Neural cell (in vitro differentiated cells): ENCODE measurements around the gene KRTAP5-8. TPM values are rescaled to one million over a fixed set of nuclear protein-coding genes. Genes with fewer than 3 reads are reported as not detected.

Experiments used
- H2AFZ ChIP-seq: fragments of 200-600, 300-800 bp; sonication (generic), shearing (Covaris generic); 2 replicates; pipeline ENCODE4 v1.6.0; 2014; ENCODE audit warnings: low read depth, mild to moderate bottlenecking, antibody characterized with exemption, low read length, moderate library complexity
- H3F3A ChIP-seq: fragments of 200-600 bp; shearing (Covaris generic); 2 replicates; pipeline ENCODE4 v1.6.1; 2016; ENCODE audit warnings: mild to moderate bottlenecking, moderate library complexity, mixed read lengths, antibody characterized with exemption, low read length; ENCODE audit not compliant: insufficient read depth, poor library complexity, severe bottlenecking
- H3K27ac ChIP-seq: fragments of 200-600, 300-800 bp; sonication (generic), shearing (Covaris generic); 2 replicates; pipeline ENCODE4 v1.5.1; 2014; ENCODE audit warnings: mild to moderate bottlenecking, low read length, moderate library complexity
- H3K27me3 ChIP-seq: fragments of 300-800, 200-600 bp; sonication (generic), shearing (Covaris generic); 2 replicates; pipeline ENCODE4 v1.6.0; 2014; ENCODE audit warnings: mild to moderate bottlenecking, low read depth, low read length, moderate library complexity; ENCODE audit not compliant: insufficient read depth
- H3K36me3 ChIP-seq: fragments of 300-800, 200-600 bp; sonication (generic), shearing (Covaris generic); 2 replicates; pipeline ENCODE4 v1.5.1; 2014; ENCODE audit warnings: mild to moderate bottlenecking, antibody characterized with exemption, low read length, moderate library complexity; ENCODE audit not compliant: insufficient read depth
- H3K4me2 ChIP-seq: fragments of 300-800, 200-600 bp; sonication (generic), shearing (Covaris generic); 2 replicates; pipeline ENCODE4 v1.6.0; 2014; ENCODE audit warnings: mild to moderate bottlenecking, low read length
- H3K4me3 ChIP-seq: fragments of 300-800, 200-600 bp; sonication (generic), shearing (Covaris generic); 2 replicates; pipeline ENCODE4 v1.5.1; 2014; ENCODE audit warnings: mild to moderate bottlenecking, low read length, moderate library complexity
- H3K79me2 ChIP-seq: fragments of 200-600 bp; shearing (Covaris generic); replicated peaks from 2 replicates; pipeline ENCODE4 v1.6.0; 2014; ENCODE audit warnings: mild to moderate bottlenecking, low read length, moderate library complexity; ENCODE audit not compliant: insufficient read depth
- H3K9ac ChIP-seq: fragments of 300-800, 200-600 bp; sonication (generic), shearing (Covaris generic); 2 replicates; pipeline ENCODE4 v1.6.1; 2016; ENCODE audit warnings: mild to moderate bottlenecking, low read length, mixed read lengths
- H3K9me2 ChIP-seq: fragments of 200-600 bp; shearing (Covaris generic); 2 replicates; pipeline ENCODE4 v1.6.1; 2016; ENCODE audit warnings: mild to moderate bottlenecking, low read length, mixed read lengths; ENCODE audit not compliant: insufficient read depth
- H3K9me3 ChIP-seq: fragments of 200-600, 300-800 bp; sonication (generic), shearing (Covaris generic); 2 replicates; pipeline ENCODE4 v1.6.1; 2016; ENCODE audit warnings: mild to moderate bottlenecking, mixed run types, low read length, moderate library complexity, mixed read lengths
- H4K20me1 ChIP-seq: fragments of 200-600 bp; shearing (Covaris generic); 2 replicates; pipeline ENCODE4 v1.6.1; 2016; ENCODE audit warnings: mild to moderate bottlenecking, mixed run types; ENCODE audit not compliant: insufficient read depth
- CTCF ChIP-seq: fragments of 450-650 bp; IDR thresholded peaks from 2 replicates; pipeline ENCODE4 v1.5.1; 2014; ENCODE audit warnings: antibody characterized with exemption, mild to moderate bottlenecking, moderate library complexity; ENCODE audit not compliant: poor library complexity, severe bottlenecking
- EP300 ChIP-seq: fragments of 450-650 bp; conservative IDR thresholded peaks from 2 replicates; pipeline ENCODE4 v1.6.1; 2014; ENCODE audit warnings: antibody characterized with exemption, mild to moderate bottlenecking, moderate library complexity; ENCODE audit not compliant: poor library complexity, severe bottlenecking
- EZH2 ChIP-seq: fragments of 200-600, 300-800 bp; shearing (Covaris generic), sonication (generic); IDR thresholded peaks from 2 replicates; pipeline ENCODE4 v1.6.1; 2014; ENCODE audit warnings: antibody characterized with exemption, low read length, borderline replicate concordance, mild to moderate bottlenecking; ENCODE audit not compliant: insufficient read depth, poor library complexity, severe bottlenecking
- MXI1 ChIP-seq: fragments of 450-650 bp; conservative IDR thresholded peaks from 2 replicates; pipeline ENCODE4 v1.6.1; 2014; ENCODE audit warnings: antibody characterized with exemption, mild to moderate bottlenecking; ENCODE audit not compliant: poor library complexity, severe bottlenecking
- POLR2AphosphoS5 ChIP-seq: IDR thresholded peaks from 2 replicates; pipeline ENCODE4 v1.6.1; 2012
- RAD21 ChIP-seq: fragments of 450-650 bp; conservative IDR thresholded peaks from 2 replicates; pipeline ENCODE4 v1.6.1; 2014; ENCODE audit warnings: antibody characterized with exemption, mild to moderate bottlenecking, moderate library complexity
- REST ChIP-seq: IDR thresholded peaks from 2 replicates; pipeline ENCODE4 v1.6.1; 2012; ENCODE audit warnings: borderline replicate concordance
- SMC3 ChIP-seq: fragments of 450-650 bp; conservative IDR thresholded peaks from 2 replicates; pipeline ENCODE4 v1.6.1; 2014; ENCODE audit warnings: antibody characterized with exemption, mild to moderate bottlenecking, moderate library complexity; ENCODE audit not compliant: poor library complexity
- TAF1 ChIP-seq: IDR thresholded peaks from 2 replicates; pipeline ENCODE4 v1.6.1; 2012; ENCODE audit warnings: low read depth
- polyA plus RNA-seq: library from polyadenylated mRNA; depleted of rRNA; stranded (reverse); fragments of >200 nt; gene quantifications from 2 replicates; pipeline ENCODE4 v1.2.3, GENCODE V29; 2014

The KRTAP5-8 gene
- polyA plus RNA-seq, 1 donor from 2014 or later, result not detected

GRCh38 chr11:71543866-71544265, 6.0 kb downstream of the KRTAP5-8 start:
- no peak overlapping the region for H2AFZ ChIP-seq
- TF ChIP-seq RAD21 (no peak), POLR2AphosphoS5 (no peak), SMC3 (no peak), TAF1 (no peak), EZH2 (no peak), REST (no peak), EP300 (no peak), CTCF (no peak), MXI1 (no peak)
- H3K4me3 ChIP-seq, result no peak overlapping the region
- H4K20me1 ChIP-seq, result no peaks in the 10 kb centered on the region
- no peaks in the 10 kb centered on the region for H3F3A ChIP-seq
- H3K4me2 ChIP-seq, result no peak overlapping the region
- no peak overlapping the region for H3K9ac ChIP-seq
- no peaks in the 10 kb centered on the region for H3K27me3 ChIP-seq
- no peaks in the 10 kb centered on the region for H3K79me2 ChIP-seq
- no peaks in the 10 kb centered on the region for H3K9me3 ChIP-seq
- H3K36me3 ChIP-seq, result no peaks in the 10 kb centered on the region
- no peaks in the 10 kb centered on the region for H3K9me2 ChIP-seq
- H3K27ac ChIP-seq, result no peak overlapping the region

GRCh38 chr11:71544525-71545214, 6.8 kb downstream of the KRTAP5-8 start:
- H3K4me2 ChIP-seq, result no peak overlapping the region

More at GRCh38 chr11:71544525-71545214, 6.8 kb downstream of the KRTAP5-8 start:
- Histone ChIP-seq H3K79me2 (no peaks in the 10 kb centered on the region), H3F3A (no peaks in the 10 kb centered on the region), H4K20me1 (no peaks in the 10 kb centered on the region), H3K9ac (no peak overlapping the region), H3K36me3 (no peaks in the 10 kb centered on the region), H3K27ac (no peak overlapping the region), H3K9me3 (no peaks in the 10 kb centered on the region), H3K27me3 (no peaks in the 10 kb centered on the region), H3K4me3 (no peak overlapping the region), H2AFZ (no peak overlapping the region), H3K9me2 (no peaks in the 10 kb centered on the region)
- no peak for TF ChIP-seq POLR2AphosphoS5
- no peak for TF ChIP-seq RAD21
- TF ChIP-seq SMC3, result no peak
- no peak for TF ChIP-seq REST
- no peak for TF ChIP-seq MXI1
- TF ChIP-seq TAF1, result no peak
- TF ChIP-seq CTCF, result no peak
- no peak for TF ChIP-seq EP300
- TF ChIP-seq EZH2, result no peak
